Measurements from ENCODE around the gene ATP9A.
"Not testable (repeated sequence)": the region's sequence is repeated elsewhere in the genome, so short reads cannot be mapped to it uniquely, and the experiment has no call there.

The ATP9A gene

GRCh38 chr20:51752343-51752951, 15.7 kb downstream of the ATP9A start:
- no peak for DNase-seq (ENCODE audit: low spot score)

GRCh38 chr20:51750770-51751388, 17.3 kb downstream of the ATP9A start:
- no peak for DNase-seq (ENCODE audit: low spot score)

GRCh38 chr20:51750037-51750769, 18.0 kb downstream of the ATP9A start:
- no peak for DNase-seq (ENCODE audit: low spot score)

- no peak for DNase-seq (ENCODE audit: low spot score)
These were observed 18.5 kb downstream of the ATP9A start for GRCh38 chr20:51749674-51750036.

- DNase-seq (ENCODE audit: low spot score): no peak
These were observed 20.8 kb downstream of the ATP9A start for GRCh38 chr20:51747182-51747911.

- no peak for DNase-seq (ENCODE audit: low spot score)
These were observed 22.4 kb downstream of the ATP9A start for GRCh38 chr20:51745804-51746203.

- DNase-seq (ENCODE audit: low spot score): no peak
These were observed 27.4 kb downstream of the ATP9A start for GRCh38 chr20:51740838-51741237.

GRCh38 chr20:51740308-51740707, 27.9 kb downstream of the ATP9A start:
- DNase-seq (ENCODE audit: low spot score): not testable (repeated sequence)

GRCh38 chr20:51739722-51740249, 28.4 kb downstream of the ATP9A start:
- no peak for DNase-seq (ENCODE audit: low spot score)

GRCh38 chr20:51738877-51739447, 29.2 kb downstream of the ATP9A start:
- DNase-seq (ENCODE audit: low spot score): no peak

GRCh38 chr20:51738261-51738660, 29.9 kb downstream of the ATP9A start:
- not testable (repeated sequence) for DNase-seq (ENCODE audit: low spot score)

GRCh38 chr20:51736947-51737346, 31.2 kb downstream of the ATP9A start:
- no peak for DNase-seq (ENCODE audit: low spot score)

- DNase-seq (ENCODE audit: low spot score): no peak
These were observed 32.2 kb downstream of the ATP9A start for GRCh38 chr20:51735728-51736600.

GRCh38 chr20:51734876-51735720, 33.1 kb downstream of the ATP9A start:
- no peak for DNase-seq (ENCODE audit: low spot score)

- DNase-seq (ENCODE audit: low spot score): no peak
These were observed 35.1 kb downstream of the ATP9A start for GRCh38 chr20:51733070-51733469.

- DNase-seq (ENCODE audit: low spot score): no peak
These were observed 35.9 kb downstream of the ATP9A start for GRCh38 chr20:51732096-51732791.

GRCh38 chr20:51731731-51732095, 36.5 kb downstream of the ATP9A start:
- no peak for DNase-seq (ENCODE audit: low spot score)

- DNase-seq (ENCODE audit: low spot score): no peak
These were observed 38.4 kb downstream of the ATP9A start for GRCh38 chr20:51729771-51730170.

GRCh38 chr20:51728737-51729136, 39.5 kb downstream of the ATP9A start:
- DNase-seq (ENCODE audit: low spot score): no peak

GRCh38 chr20:51727872-51728271, 40.3 kb downstream of the ATP9A start:
- no peak for DNase-seq (ENCODE audit: low spot score)

Data from germinal center (tissue), 1 donor.